GM18907 (cell line): ENCODE data around the gene ATP5PB.

Source experiments
- ATAC-seq: cut with Tn5 transposase; IDR thresholded peaks from one replicate; pipeline ENCODE4 v1.9.1; 2021; ENCODE audit warnings: mild to moderate bottlenecking, moderate library complexity; ENCODE audit not compliant: unreplicated experiment

The ATP5PB gene

GRCh38 chr1:111448918-111449702 is at the start of gene ATP5PB, which contains the start of gene WDR77:
Gene ATP5PB (plus strand): TSS chr1:111449464. CDS start chr1:111449542, 78 bp downstream.
Gene WDR77 (minus strand): TSS chr1:111449256. CDS start chr1:111449169, 87 bp downstream.
- peak; percentile 96 for ATAC-seq

- ATAC-seq, result no peak
These were observed 49.3 kb upstream of the ATP5PB start for GRCh38 chr1:111399792-111400610.

- no peak for ATAC-seq
These were observed 47.2 kb upstream of the ATP5PB start for GRCh38 chr1:111402083-111402482.

- ATAC-seq, result no peak
These were observed 44.7 kb upstream of the ATP5PB start for GRCh38 chr1:111404588-111404987.

GRCh38 chr1:111406321-111406768 is 42.9 kb upstream of the ATP5PB start:
- peak; percentile 93 for ATAC-seq

- no peak for ATAC-seq
These were observed 42.0 kb upstream of the ATP5PB start for GRCh38 chr1:111407301-111407700.

GRCh38 chr1:111412839-111413238 is 36.4 kb upstream of the ATP5PB start:
- no peak for ATAC-seq

GRCh38 chr1:111414756-111415155 is 34.5 kb upstream of the ATP5PB start:
- ATAC-seq, result no peak

GRCh38 chr1:111415461-111415860 is 33.8 kb upstream of the ATP5PB start:
- no peak for ATAC-seq

GRCh38 chr1:111417755-111418154 is 31.5 kb upstream of the ATP5PB start:
- no peak for ATAC-seq

- ATAC-seq, result no peak
These were observed 30.2 kb upstream of the ATP5PB start for GRCh38 chr1:111419037-111419436.

GRCh38 chr1:111420377-111420776 is 28.9 kb upstream of the ATP5PB start:
- ATAC-seq, result no peak

- no peak for ATAC-seq
These were observed 26.5 kb upstream of the ATP5PB start for GRCh38 chr1:111422546-111423391.

- ATAC-seq, result no peak
These were observed 25.0 kb upstream of the ATP5PB start for GRCh38 chr1:111424281-111424680.

GRCh38 chr1:111436726-111437125 is 12.5 kb upstream of the ATP5PB start:
- no peak for ATAC-seq

- ATAC-seq, result no peak
These were observed 9.6 kb upstream of the ATP5PB start for GRCh38 chr1:111439461-111440351.

- ATAC-seq, result no peak
These were observed 7.6 kb upstream of the ATP5PB start for GRCh38 chr1:111441573-111442192.

- no peak for ATAC-seq
These were observed 6.8 kb upstream of the ATP5PB start for GRCh38 chr1:111442457-111442856.

- no peak for ATAC-seq
These were observed 5.2 kb upstream of the ATP5PB start for GRCh38 chr1:111444031-111444430.
